Left cardiac atrium (tissue), 4 donors: ENCODE measurements around the gene STAT3. TPM values are rescaled to one million over a fixed set of nuclear protein-coding genes. Genes with fewer than 3 reads are reported as not detected.
A peak's percentile ranks its signal among the peaks of the same experiment; 100 is the strongest.
"Not testable (repeated sequence)": the region's sequence is repeated elsewhere in the genome, so short reads cannot be mapped to it uniquely, and the experiment has no call there.

Experiments used
- ATAC-seq, 2 donors: fragments of 200-7000 bp; cut with Tn5 transposase; one replicate each; pipeline ENCODE4 v1.9.1; 2020; ENCODE audit warnings: mild to moderate bottlenecking in 2 of 2, moderate library complexity in 2 of 2
- DNase-seq: peaks from one replicate; pipeline ENCODE4 v3.0.0-alpha.2; 2020
- intact Hi-C, 2 donors: fragments of 100-400 bp; cut with DNase I; formaldehyde crosslinking; loops; one replicate each; pipeline versions ENCODE4 v1.14.1 to v1.15.1; 2022 to 2023
- total RNA-seq, 2 donors: library from RNA; stranded (reverse); fragmentation: NEBNext Ultra II Directional; extraction: Animal tissue kit (Norgen Biotek cat#: 25700); gene quantifications; one replicate each; pipeline ENCODE4 v1.2.1, GENCODE V29; 2021
- donor health status: DM: no; HTN: yes; CAD: no.
- donor health status: DM: no; HTN: yes; CAD: no; lungs with severe emphysema.
- donor health status: DM: yes; HTN: yes; CAD: no.
- donor health status: Dilated cardiomyopathy.

The STAT3 gene
- total RNA-seq, 2 donors from 2014 or later = 106 to 241 TPM

GRCh38 chr17:42363767-42364585, 24.3 kb downstream of the STAT3 start:
- DNase-seq (peak; percentile 38), ATAC-seq (peak in 1 of 2 donors; percentile 61)
- intact Hi-C loops = no loop called here

DNA sequence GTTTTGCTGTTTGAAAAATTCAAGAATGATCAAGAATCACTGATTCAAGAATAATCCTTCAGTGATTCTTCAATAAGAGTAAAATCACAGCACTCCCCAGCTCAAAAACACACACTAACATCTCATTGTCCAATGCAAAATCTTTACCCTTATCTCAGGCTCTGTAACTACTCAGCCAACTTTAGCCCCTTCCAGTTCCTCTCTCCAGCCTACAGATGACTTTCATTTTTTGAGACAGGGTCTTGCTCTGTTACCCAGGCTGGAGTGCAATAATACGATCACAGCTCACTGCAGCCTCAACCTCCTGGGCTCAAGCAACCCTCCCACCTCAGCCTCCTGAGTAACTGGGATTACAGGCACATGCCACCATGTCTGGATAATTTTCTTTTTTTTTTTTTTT, 25.0 kb downstream of the STAT3 start:
- intact Hi-C loops = no loop called here
- no peak for DNase-seq
- no peak for ATAC-seq

GRCh38 chr17:42362245-42362961, 25.8 kb downstream of the STAT3 start:
- ATAC-seq (peak in 1 of 2 donors; percentile 22), DNase-seq (no peak)
- intact Hi-C loops = no loop called here

DNA sequence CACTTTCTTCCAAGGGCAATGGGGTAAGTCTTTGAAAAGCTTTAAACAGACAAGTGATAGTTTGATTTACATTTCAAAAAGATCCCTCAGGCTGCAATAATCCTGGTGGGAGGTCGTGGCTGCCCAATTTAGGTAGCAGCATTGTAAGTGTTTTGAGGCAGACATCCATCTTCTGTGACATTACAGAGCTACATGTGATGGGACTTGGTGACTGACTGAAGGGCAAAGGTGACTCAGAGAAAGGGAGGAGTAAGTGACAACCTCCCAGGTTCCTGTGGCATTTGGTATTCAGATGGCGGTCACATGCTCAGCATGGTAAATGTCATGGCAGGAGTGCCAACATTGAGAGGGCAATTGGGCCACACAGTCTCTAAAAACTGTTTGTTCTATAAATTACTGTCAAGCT, 26.5 kb downstream of the STAT3 start:
- intact Hi-C loops = no loop called here
- DNase-seq (no peak), ATAC-seq (peak; percentile 18 to 46)

- intact Hi-C loops, ATAC-seq: not testable (repeated sequence)
- DNase-seq = peak; percentile 65
Measured at GRCh38 chr17:42360388-42360787, 27.9 kb downstream of the STAT3 start.

DNA sequence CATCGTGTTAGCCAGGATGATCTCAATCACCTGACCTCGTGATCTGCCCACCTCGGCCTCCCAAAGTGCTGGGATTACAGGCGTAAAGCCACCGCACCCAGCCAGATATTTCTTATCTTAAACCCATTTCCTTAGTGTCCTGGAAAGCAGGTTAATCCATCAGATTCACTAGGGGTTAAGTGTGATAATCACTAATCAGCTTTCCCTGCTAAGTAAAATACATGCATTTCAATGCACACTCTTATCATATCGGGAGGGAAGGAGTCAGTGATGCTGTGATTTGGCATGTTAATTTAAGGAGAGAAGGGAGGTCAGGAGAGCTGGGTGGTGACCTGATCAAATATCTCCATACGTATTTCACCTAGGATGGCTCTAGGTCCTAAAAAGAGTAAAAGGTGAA, 29.1 kb downstream of the STAT3 start:
- DNase-seq = no peak
- intact Hi-C loops = no loop called here
- no peak for ATAC-seq

DNA sequence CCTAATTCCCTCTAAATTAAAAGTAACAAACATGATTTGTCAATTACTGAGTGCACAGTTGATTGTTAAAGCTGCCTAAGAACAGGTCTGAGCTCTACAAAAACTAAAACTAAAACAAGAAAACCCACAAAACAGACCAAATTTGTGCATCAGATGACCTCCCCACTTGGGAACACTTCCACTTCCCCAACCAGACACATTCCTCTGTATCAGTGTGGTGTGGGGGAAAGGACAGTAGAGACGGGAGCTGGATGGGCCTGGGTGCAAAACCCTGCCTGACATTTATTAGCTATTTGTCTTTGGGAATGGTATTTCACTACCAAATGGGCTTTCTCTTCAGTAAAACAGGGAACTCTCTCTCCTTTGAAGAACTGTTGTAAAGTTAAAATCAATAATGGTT, 29.8 kb downstream of the STAT3 start:
- intact Hi-C loops = no loop called here
- DNase-seq (no peak), ATAC-seq (no peak)

DNA sequence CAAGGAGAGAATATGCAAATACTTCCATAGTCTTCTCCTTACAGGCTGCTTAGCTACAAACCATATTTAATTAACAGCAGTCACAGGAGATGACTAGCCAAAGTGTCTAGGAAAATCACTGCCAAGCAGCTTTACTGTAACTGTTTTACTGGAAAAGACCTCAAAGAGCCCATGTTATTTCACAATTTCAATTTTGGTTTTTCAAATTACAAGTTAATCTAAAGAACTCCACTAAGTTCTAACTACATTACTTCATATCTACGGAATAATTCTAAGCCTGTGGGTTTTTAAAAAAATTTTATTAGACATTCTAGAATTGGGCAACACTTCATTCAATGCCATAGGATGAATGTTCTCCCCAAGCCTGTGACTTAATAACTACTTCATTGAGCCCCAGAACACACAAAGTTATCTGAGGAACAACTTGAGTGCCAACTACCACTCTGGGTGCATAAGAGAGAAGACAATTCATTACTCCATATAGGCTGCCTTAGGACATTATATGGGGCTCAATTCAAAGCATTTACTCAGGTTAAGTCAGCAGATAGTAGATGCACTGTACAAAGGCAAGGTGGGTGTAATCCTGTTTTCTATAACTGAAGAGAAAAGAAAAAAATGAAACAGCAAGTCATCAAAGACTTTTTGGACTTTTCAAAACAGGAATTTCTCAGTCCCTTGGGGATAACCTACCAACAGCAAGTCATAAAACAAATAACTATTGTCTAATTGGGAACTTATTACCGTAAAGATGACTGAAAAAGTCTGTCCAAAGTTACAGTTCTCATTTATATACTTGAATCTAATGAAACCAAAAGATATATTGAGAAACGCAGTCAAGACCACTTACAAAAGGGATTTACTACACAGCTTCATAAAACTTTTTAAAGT, 33.0 kb downstream of the STAT3 start:
- ATAC-seq = peak in 1 of 2 donors; percentile 23
- DNase-seq = no peak
- intact Hi-C loops = no loop called here

- DNase-seq (no peak), ATAC-seq (no peak)
- intact Hi-C loops = loop anchor here in 1 of 2 donors (5.0 kb wide), 1 partner anchor 39 kb away; the partner anchor contains the start of gene STAT3
Measured at GRCh38 chr17:42348104-42348503, 40.1 kb downstream of the STAT3 start.

DNA sequence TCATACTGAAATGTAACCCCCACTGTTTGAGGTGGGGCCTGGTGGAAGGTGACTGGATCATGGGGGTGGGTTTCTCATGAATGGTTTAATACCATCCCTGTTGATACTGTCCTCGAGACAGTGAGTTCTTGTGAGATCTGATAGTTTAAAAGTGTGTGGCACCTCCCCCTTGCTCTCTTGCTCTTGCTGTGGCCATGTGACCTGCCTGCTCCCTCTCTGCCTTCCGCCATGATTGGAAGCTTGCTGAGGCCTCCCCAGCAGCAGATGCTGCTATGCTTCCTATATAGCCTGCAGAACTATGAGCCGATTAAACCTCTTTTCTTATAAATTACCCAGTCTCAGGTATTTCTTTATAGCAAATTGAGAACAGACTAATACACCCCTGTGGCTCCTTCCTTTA, 40.6 kb downstream of the STAT3 start:
- ATAC-seq (peak in 1 of 2 donors; percentile 7), DNase-seq (no peak)
- intact Hi-C loops = loop anchor here in 1 of 2 donors (5.0 kb wide), 1 partner anchor 40 kb away; the partner anchor contains the start of gene STAT3

DNA sequence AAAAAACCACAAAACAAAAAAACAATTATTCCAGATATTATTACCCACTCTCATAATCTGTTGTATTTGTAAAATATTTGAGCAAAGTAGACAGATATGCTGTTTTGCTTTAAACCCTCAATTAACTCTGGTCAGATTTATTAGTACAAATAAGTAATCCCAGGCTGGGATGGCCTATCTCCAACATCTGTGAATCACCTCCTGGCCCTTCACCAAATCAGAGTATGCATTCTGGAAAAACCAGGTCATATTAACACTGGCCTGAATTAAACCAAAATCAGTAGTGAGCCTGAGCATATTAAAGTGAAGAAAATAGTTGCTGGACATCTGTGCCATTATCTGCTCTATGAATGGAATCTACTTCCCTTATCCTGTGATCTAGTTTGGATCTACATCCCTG, 41.0 kb downstream of the STAT3 start:
- peak; percentile 48 for DNase-seq
- ATAC-seq = peak; percentile 55 to 75
- intact Hi-C loops = loop anchor here in 1 of 2 donors (5.0 kb wide), 1 partner anchor 40 kb away; the partner anchor contains the start of gene STAT3

DNA sequence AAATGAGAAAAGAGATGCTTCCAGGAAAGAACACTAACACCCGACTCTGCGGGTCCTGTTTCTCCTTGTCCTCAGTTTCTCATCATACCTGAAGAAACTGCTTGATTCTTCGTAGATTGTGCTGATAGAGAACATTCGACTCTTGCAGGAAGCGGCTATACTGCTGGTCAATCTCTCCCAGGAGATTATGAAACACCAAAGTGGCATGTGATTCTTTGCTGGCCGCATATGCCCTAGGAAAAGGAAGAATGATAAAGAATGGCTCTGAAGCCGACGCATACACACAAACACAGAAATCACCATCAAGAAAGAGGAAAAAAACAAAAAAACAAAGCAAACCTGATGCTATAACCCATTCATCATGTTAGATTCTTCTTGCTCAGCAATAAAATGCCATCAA, 41.8 kb downstream of the STAT3 start:
- no peak for ATAC-seq
- intact Hi-C loops = loop anchor here in 1 of 2 donors (5.0 kb wide), 1 partner anchor 41 kb away; the partner anchor contains the start of gene STAT3
- DNase-seq = no peak

- intact Hi-C loops = loop anchor here in 1 of 2 donors (5.0 kb wide), 1 partner anchor 42 kb away; the partner anchor contains the start of gene STAT3
- peak; percentile 45 for DNase-seq
- ATAC-seq = no peak
Measured at GRCh38 chr17:42345396-42346073, 42.7 kb downstream of the STAT3 start.

DNA sequence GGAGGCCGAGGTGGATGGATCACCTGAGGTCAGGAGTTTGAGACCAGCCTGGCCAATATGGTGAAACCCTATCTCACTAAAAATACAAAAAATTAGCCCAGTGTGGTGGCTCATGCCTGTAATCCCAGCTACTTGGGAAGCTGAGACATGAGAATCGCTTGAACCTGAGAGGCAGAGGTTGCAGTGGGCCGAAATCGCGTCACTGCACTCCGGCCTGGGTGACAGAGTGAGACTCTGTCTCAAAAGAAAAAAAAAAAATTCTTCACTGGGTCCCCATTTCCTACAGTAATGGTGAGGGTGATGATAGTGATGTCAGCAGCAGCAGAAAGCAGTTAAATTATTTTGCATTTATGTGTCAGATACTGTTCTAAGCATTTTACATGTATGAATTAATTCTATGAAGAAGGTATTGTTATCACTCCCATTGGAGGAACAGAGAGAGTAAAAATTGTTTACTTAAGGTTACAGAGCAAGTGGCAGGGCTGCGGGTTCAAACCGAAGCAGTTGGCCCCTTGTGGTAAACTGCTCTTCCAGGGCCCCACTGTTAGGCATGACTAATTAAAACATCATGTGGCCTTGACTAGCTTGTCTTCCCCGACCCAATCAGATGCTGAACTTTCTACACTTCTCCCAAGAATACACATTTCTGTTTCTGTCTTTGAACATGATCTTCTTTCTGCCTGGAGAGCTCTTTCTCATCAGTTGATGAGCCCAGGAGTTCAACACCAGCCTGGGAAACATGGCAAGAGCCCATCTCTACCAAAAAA, 45.8 kb downstream of the STAT3 start:
- DNase-seq (no peak), ATAC-seq (no peak)
- intact Hi-C loops = no loop called here

DNA sequence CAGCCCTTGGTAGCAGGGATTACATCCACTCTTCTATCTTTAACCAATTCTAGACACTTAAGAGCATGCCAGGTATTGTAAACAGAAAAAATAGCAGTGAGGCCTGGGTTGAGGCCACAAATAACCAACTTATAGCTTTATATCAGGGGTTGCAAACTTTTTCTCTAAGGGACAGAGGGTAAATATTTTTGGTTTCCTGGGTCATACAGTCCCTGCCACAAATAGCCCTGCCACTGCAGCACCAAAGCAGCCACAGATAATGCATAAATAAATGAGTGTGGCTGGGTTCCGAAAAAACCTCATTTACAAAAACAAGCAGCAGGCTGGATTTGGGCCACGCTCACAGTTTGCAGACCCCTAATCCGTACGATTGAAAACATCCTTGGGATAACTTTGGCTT, 46.7 kb downstream of the STAT3 start:
- ATAC-seq (no peak), DNase-seq (no peak)
- intact Hi-C loops = no loop called here

DNA sequence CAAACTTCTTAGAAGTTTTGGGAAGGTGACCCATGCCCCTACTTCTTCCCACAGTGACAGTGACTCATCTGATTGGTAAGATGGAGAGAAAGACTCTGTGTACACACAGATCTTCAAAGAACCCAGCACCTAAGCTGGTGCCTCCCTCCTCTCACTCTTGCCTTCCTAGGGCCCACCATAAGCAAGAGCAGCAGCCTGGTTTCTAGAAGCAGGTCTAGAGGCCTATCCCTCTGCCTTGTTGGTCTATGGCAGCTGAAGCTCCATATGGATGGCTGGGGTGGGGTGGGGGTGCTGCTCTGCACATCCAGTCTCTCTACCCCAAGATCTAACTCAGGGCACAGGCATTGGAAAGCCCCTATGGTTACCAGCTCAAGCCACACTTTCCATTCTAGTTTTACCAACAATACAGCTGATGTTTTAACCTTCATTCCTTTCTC, 47.5 kb downstream of the STAT3 start:
- no peak for DNase-seq
- intact Hi-C loops = no loop called here
- ATAC-seq = no peak

GRCh38 chr17:42339221-42339620, 49.0 kb downstream of the STAT3 start:
- DNase-seq (no peak), ATAC-seq (no peak)
- intact Hi-C loops = no loop called here
